ENCODE data around the gene C1orf159.

DNA sequence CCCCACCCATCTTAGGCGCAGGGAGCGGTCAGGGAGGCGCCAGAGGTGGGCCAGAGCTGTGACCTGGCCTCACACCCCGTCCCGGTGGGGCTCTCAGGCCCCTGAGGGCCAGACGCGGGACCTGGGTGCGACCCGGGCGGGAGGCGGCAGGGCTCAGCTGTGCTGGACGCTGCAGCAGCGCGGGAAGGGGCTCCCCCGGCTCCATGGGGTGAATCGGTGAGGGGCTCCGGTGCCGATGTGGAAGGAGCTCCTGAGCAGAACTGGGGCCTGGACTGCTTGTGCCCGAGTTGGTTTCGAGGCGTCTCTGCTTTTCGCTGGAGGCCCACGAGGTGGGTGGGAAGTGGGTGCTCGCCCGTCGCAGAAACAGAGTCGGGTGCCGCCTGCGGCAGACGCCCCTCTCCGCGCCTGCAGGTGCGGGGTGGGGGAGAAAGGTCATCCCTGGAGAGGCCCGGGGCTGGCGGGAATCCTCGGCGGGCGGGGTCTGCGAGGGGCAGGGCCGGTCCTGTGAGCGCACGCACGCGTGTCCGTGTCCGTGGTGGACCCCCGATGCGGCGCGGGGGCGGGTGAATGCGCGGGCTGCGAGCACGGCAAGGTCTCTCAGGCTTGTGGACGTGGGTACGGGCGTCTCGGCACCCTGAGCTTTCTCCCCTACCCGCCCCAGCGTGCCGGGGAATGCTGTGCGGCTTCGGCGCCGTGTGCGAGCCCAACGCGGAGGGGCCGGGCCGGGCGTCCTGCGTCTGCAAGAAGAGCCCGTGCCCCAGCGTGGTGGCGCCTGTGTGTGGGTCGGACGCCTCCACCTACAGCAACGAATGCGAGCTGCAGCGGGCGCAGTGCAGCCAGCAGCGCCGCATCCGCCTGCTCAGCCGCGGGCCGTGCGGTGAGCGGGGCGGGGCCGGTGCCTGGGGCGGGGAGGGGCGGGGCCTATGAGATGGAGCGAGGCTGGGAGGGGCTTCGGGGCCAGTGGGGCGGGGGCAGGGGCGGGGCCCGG, 75.6 kb downstream of the C1orf159 start:
- TF ChIP-seq, protein P1, sequence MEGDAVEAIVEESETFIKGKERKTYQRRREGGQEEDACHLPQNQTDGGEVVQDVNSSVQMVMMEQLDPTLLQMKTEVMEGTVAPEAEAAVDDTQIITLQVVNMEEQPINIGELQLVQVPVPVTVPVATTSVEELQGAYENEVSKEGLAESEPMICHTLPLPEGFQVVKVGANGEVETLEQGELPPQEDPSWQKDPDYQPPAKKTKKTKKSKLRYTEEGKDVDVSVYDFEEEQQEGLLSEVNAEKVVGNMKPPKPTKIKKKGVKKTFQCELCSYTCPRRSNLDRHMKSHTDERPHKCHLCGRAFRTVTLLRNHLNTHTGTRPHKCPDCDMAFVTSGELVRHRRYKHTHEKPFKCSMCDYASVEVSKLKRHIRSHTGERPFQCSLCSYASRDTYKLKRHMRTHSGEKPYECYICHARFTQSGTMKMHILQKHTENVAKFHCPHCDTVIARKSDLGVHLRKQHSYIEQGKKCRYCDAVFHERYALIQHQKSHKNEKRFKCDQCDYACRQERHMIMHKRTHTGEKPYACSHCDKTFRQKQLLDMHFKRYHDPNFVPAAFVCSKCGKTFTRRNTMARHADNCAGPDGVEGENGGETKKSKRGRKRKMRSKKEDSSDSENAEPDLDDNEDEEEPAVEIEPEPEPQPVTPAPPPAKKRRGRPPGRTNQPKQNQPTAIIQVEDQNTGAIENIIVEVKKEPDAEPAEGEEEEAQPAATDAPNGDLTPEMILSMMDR (IDR thresholded peaks at IDR 0.05), result peak in 3 of 7 experiments; percentile 6 to 30 (median 10)
- TF ChIP-seq POLR2A (IDR thresholded peaks at IDR 0.05), result no peak
